ENCODE data around the gene FIGN.

DNA sequence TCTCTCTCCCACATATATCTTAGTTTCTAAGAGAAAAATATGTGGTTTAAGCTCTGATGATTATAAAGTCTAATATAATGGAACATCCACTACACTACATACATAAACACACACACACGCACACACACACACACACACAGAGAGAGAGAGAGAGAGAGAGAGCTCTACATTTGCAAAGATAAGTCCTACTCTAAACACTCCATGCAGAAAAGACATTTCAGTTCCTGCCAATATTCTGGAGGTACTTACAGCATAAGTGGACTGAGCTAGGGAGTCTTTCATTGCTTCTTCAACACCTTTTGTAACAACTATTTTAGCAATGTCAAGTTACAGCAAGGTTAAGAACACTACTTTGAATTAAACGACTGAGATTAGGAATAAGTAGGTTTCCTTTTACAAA, 80.1 kb downstream of the FIGN start:
- TF ChIP-seq EZH2 (IDR thresholded peaks at IDR 0.05; ENCODE audit: borderline replicate concordance): no peak
- TF ChIP-seq, protein P1, sequence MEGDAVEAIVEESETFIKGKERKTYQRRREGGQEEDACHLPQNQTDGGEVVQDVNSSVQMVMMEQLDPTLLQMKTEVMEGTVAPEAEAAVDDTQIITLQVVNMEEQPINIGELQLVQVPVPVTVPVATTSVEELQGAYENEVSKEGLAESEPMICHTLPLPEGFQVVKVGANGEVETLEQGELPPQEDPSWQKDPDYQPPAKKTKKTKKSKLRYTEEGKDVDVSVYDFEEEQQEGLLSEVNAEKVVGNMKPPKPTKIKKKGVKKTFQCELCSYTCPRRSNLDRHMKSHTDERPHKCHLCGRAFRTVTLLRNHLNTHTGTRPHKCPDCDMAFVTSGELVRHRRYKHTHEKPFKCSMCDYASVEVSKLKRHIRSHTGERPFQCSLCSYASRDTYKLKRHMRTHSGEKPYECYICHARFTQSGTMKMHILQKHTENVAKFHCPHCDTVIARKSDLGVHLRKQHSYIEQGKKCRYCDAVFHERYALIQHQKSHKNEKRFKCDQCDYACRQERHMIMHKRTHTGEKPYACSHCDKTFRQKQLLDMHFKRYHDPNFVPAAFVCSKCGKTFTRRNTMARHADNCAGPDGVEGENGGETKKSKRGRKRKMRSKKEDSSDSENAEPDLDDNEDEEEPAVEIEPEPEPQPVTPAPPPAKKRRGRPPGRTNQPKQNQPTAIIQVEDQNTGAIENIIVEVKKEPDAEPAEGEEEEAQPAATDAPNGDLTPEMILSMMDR (IDR thresholded peaks at IDR 0.05; ENCODE audit: poor library complexity): no peak

All from hepatocyte (in vitro differentiated cells).